ENCODE results near the gene CSNK2A1.
A peak's percentile ranks its signal among the peaks of the same experiment; 100 is the strongest.
"Not testable (repeated sequence)": the region's sequence is repeated elsewhere in the genome, so short reads cannot be mapped to it uniquely, and the experiment has no call there.

CSNK2A1 gene

GRCh38 chr20:543369-544152, at the start of gene CSNK2A1:
TSS of gene CSNK2A1 (minus strand) at chr20:543790. CDS start at chr20:508551, 35,239 bp downstream.
- peak; percentile 100 for DNase-seq

GRCh38 chr20:592506-592905, 48.9 kb upstream of the CSNK2A1 start:
- no peak for DNase-seq

GRCh38 chr20:591941-592340, 48.4 kb upstream of the CSNK2A1 start:
- DNase-seq: no peak

GRCh38 chr20:588932-589672, 45.5 kb upstream of the CSNK2A1 start:
- no peak for DNase-seq

- DNase-seq: no peak
Measured at GRCh38 chr20:588476-588875, 44.9 kb upstream of the CSNK2A1 start.

- DNase-seq: no peak
Measured at GRCh38 chr20:584971-585301, 41.3 kb upstream of the CSNK2A1 start.

GRCh38 chr20:584161-584970, 40.8 kb upstream of the CSNK2A1 start:
- peak; percentile 12 for DNase-seq

- no peak for DNase-seq
Measured at GRCh38 chr20:582204-582603, 38.6 kb upstream of the CSNK2A1 start.

GRCh38 chr20:578940-579690, 35.5 kb upstream of the CSNK2A1 start:
- DNase-seq: not testable (repeated sequence)

- DNase-seq: peak; percentile 75
Measured at GRCh38 chr20:577167-577791, 33.7 kb upstream of the CSNK2A1 start.

GRCh38 chr20:576156-576555, 32.6 kb upstream of the CSNK2A1 start:
- DNase-seq: no peak

GRCh38 chr20:575230-575629, 31.6 kb upstream of the CSNK2A1 start:
- no peak for DNase-seq

GRCh38 chr20:574297-574942, 30.8 kb upstream of the CSNK2A1 start:
- DNase-seq: no peak

- no peak for DNase-seq
Measured at GRCh38 chr20:573414-574296, 30.1 kb upstream of the CSNK2A1 start.

- DNase-seq: no peak
Measured at GRCh38 chr20:572727-573126, 29.1 kb upstream of the CSNK2A1 start.

- peak; percentile 12 for DNase-seq
Measured at GRCh38 chr20:571754-572441, 28.3 kb upstream of the CSNK2A1 start.

- no peak for DNase-seq
Measured at GRCh38 chr20:568673-569415, 25.3 kb upstream of the CSNK2A1 start.

- DNase-seq: no peak
Measured at GRCh38 chr20:568097-568652, 24.6 kb upstream of the CSNK2A1 start.

- DNase-seq: no peak
Measured at GRCh38 chr20:564192-564591, 20.6 kb upstream of the CSNK2A1 start.
